GM23248 (cell line): ENCODE measurements around the gene MRTFA.

Source experiments
- EZH2 ChIP-seq: fragments of 200-600 bp; sonication (generic); IDR thresholded peaks from 2 replicates; pipeline ENCODE4 v1.6.1; 2018; ENCODE audit warnings: antibody characterized with exemption, mild to moderate bottlenecking; ENCODE audit not compliant: insufficient read depth, poor library complexity, severe bottlenecking
- EZH2phosphoT487 ChIP-seq: fragments of 200-600 bp; sonication (generic); IDR thresholded peaks from 2 replicates; pipeline ENCODE4 v1.6.1; 2018; ENCODE audit warnings: antibody characterized with exemption, moderate library complexity, mild to moderate bottlenecking, low read depth; ENCODE audit not compliant: insufficient read depth

GRCh38 chr22:40425082-40425481 is 211.4 kb downstream of the MRTFA start:
- TF ChIP-seq EZH2 (no peak), EZH2phosphoT487 (no peak)
